AG09319 (cell line): ENCODE measurements around the gene GPN1.
"Not testable (repeated sequence)": the region's sequence is repeated elsewhere in the genome, so short reads cannot be mapped to it uniquely, and the experiment has no call there.

Experiments
- DNase-seq: peaks from one replicate; pipeline ENCODE4 v3.0.0-alpha.2; 2010; ENCODE audit warnings: low read depth; ENCODE audit errors: extremely low read depth
- TF ChIP-seq, protein P1 (sequence below): IDR thresholded peaks from 2 replicates; pipeline ENCODE4 v1.5.1; 2011; ENCODE audit warnings: low read depth, mild to moderate bottlenecking, inconsistent platforms, low read length, moderate library complexity

Gene GPN1

GRCh38 chr2:27680571-27680970 is 51.7 kb downstream of the GPN1 start:
- no peak for DNase-seq
- TF ChIP-seq, protein P1, sequence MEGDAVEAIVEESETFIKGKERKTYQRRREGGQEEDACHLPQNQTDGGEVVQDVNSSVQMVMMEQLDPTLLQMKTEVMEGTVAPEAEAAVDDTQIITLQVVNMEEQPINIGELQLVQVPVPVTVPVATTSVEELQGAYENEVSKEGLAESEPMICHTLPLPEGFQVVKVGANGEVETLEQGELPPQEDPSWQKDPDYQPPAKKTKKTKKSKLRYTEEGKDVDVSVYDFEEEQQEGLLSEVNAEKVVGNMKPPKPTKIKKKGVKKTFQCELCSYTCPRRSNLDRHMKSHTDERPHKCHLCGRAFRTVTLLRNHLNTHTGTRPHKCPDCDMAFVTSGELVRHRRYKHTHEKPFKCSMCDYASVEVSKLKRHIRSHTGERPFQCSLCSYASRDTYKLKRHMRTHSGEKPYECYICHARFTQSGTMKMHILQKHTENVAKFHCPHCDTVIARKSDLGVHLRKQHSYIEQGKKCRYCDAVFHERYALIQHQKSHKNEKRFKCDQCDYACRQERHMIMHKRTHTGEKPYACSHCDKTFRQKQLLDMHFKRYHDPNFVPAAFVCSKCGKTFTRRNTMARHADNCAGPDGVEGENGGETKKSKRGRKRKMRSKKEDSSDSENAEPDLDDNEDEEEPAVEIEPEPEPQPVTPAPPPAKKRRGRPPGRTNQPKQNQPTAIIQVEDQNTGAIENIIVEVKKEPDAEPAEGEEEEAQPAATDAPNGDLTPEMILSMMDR: no peak

GRCh38 chr2:27681841-27682240 is 53.0 kb downstream of the GPN1 start:
- TF ChIP-seq, protein P1: no peak
- DNase-seq: no peak

DNA sequence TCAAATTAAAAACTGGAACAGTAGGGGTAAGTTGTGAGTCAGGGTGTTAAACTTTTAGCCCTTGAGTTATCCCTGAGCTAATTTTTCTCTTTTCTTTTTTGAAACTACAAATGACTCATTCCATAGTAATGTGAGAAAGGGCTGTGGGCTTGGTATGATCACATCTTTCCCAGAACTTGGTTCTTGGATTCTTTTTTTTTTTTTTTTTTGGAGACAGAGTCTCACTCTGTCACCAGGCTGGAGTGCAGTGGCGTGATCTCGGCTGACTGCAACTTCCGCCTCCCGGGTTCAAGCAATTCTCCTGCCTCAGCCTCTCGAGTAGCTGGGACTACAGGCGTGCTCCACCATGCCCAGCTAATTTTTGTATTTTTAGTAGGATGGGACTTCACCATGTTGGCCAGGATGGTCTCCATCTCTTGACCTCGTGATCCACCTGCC is 53.5 kb downstream of the GPN1 start:
- not testable (repeated sequence) for DNase-seq

- peak; percentile 55 for DNase-seq
- TF ChIP-seq, protein P1: peak; percentile 78
Measured at GRCh38 chr2:27683390-27684071, 54.7 kb downstream of the GPN1 start.

DNA sequence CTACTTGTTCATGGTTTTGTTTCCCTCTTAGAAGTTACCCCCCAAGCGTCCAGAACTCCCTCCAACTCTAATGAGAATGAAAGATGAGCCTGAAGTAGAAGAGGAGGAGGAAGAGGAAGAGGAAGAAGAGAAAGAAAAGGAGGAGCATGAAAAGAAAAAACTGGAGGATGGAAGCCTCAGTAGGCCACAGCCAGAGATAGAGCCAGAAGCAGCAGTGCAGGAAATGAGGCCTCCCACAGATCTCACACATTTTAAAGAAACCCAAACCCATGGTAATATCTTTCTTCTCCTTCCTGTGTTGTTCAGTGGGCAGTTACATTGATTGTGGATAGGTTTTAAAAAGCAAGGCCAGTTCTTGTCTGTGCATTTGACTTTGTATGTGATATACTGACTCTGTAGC is 56.2 kb downstream of the GPN1 start:
- DNase-seq: not testable (repeated sequence)

DNA sequence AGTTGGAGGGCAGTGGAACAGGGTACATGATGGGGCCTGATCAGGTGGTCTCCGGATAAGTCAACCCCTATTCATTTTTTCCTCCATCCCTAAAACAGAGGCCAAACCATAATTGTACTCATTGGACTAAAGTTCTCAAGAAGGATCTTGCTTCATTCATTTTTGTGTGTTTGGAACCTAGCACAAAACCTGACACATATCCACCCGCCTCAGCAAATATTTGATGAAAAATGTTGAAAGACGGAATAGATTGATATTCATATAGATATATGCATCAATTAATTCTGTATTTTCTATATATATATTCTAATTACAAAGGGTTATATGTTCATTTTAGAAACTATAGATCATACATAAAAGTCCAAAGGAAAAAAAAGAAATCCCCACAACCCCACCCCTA is 56.7 kb downstream of the GPN1 start:
- TF ChIP-seq, protein P1: no peak
- no peak for DNase-seq

GRCh38 chr2:27687232-27687631 is 58.4 kb downstream of the GPN1 start:
- TF ChIP-seq, protein P1: no peak
- no peak for DNase-seq

DNA sequence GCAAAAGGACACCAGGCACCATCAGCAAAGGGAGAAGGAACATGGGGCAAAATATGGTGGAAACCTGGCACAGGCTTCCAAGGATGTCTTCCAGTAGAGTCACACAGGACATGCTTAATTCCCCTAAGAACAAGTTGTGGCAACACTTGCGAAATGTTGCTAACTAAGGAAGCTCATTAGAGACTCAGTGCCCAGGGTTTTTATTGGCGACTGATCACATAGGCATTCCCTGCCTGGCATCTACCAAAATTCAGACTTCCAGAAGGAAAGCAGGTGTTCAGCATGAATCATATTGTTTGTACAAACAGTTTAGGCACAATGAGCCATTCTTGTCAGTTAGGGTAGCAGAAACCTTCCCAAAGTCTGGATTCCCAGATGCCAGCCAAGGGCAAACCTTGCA is 60.6 kb downstream of the GPN1 start:
- TF ChIP-seq, protein P1: no peak
- DNase-seq: no peak
